Measurements from ENCODE around the gene LRRC25. TPM values are rescaled to one million over a fixed set of nuclear protein-coding genes. Genes with fewer than 3 reads are reported as not detected.

The LRRC25 gene
- total RNA-seq, 1 donor from 2014 or later, result not detected

DNA sequence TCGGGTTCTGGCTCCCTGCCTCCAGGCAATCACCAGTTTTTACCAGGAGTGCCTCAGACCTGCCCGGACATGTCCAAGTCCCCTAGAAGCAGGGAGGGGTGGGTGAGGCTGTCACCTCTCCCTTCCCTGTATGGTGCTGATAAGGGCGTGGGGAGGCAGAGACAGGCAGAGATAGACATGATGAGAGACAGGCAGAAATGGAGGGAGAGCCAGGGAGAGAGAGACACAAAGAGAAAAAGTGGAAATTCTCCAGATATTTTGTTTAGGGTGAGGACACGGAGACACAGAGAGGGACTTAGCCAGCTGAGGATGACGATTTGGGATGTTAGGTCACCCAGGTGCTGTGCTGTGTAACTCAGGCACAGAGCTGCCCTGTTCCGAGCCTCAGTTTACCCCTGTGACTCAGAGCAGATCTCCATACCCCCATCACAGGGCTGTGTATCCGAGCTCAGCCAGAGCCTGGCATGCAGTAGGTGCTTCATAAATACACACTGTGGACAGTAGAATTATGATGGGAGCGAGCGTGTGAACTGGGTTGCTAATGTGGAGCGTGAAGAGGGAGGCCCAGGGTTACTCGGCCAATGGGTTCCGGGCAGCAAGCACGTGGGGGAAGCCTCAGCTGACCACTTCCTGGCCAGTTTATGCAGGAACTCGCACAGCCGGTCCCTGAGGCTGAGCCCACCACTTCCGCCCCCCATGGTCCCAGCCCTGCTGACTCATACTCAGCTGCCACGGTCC, 23.4 kb downstream of the LRRC25 start:
- peak overlapping the region; percentile 98 for H3K27ac Mint-ChIP-seq (ENCODE audit: unreplicated experiment)
- no peaks in the 10 kb centered on the region for H3K27me3 Mint-ChIP-seq (ENCODE audit: unreplicated experiment)
- peak; percentile 95 for DNase-seq (ENCODE audit: extremely low spot score, unreplicated experiment)
- H3K4me1 Mint-ChIP-seq (ENCODE audit: unreplicated experiment), result peaks cover 46% of the 10 kb centered on the region
- no peaks in the 10 kb centered on the region for H3K36me3 Mint-ChIP-seq (ENCODE audit: unreplicated experiment)
- no peak overlapping the region for H3K4me3 Mint-ChIP-seq (ENCODE audit: unreplicated experiment)
- TF ChIP-seq CTCF (IDR thresholded peaks at IDR 0.05), result no peak
- H3K9me3 Mint-ChIP-seq (ENCODE audit: unreplicated experiment), result no peaks in the 10 kb centered on the region

GRCh38 chr19:18373407-18373891, 24.0 kb downstream of the LRRC25 start:
- no peaks in the 10 kb centered on the region for H3K36me3 Mint-ChIP-seq (ENCODE audit: unreplicated experiment)
- peaks cover 41% of the 10 kb centered on the region for H3K4me1 Mint-ChIP-seq (ENCODE audit: unreplicated experiment)
- H3K9me3 Mint-ChIP-seq (ENCODE audit: unreplicated experiment), result no peaks in the 10 kb centered on the region
- no peaks in the 10 kb centered on the region for H3K27me3 Mint-ChIP-seq (ENCODE audit: unreplicated experiment)
- no peak for DNase-seq (ENCODE audit: extremely low spot score, unreplicated experiment)
- no peak overlapping the region for H3K4me3 Mint-ChIP-seq (ENCODE audit: unreplicated experiment)
- TF ChIP-seq CTCF (IDR thresholded peaks at IDR 0.05), result no peak
- peak overlapping the region; percentile 98 for H3K27ac Mint-ChIP-seq (ENCODE audit: unreplicated experiment)

DNA sequence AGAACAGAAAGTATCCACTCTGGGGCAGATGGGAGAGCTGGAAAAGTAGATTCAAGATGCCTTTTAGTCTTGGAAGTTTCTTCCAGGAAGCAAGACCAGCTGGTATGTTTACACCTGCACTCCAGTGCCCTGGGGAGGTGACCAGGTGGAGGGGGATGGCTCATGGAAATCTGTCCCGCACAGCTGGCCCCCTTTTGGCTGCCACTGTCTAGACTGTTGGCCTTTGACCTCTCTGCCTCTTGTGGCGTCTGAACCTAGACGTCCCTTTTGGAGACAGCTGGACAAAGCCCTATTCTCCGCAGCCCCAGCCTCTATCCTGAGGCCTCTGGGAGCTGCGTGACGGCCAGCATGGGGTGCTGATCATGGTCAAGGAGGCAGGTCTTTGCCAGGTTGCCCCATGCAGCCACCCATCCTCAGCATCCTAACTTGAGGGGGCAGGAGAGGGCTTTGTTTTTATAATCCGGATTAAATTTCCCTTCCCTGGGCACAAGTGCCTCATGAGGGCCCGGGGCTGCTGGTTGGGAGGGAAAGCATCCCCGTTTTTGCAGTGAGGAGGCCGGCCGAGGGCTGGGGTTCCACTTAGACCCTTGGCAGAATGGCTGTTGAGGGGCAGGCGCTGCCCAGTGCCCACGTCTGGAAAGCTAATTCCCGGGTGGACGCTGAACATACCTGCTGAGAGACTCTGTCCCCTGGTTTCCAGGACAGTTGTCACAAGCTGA, 28.8 kb downstream of the LRRC25 start:
- peaks cover 3% of the 10 kb centered on the region for H3K36me3 Mint-ChIP-seq (ENCODE audit: unreplicated experiment)
- H3K9me3 Mint-ChIP-seq (ENCODE audit: unreplicated experiment), result no peaks in the 10 kb centered on the region
- H3K27me3 Mint-ChIP-seq (ENCODE audit: unreplicated experiment), result no peaks in the 10 kb centered on the region
- no peak for TF ChIP-seq CTCF (IDR thresholded peaks at IDR 0.05)
- peak overlapping the region; percentile 50 for H3K27ac Mint-ChIP-seq (ENCODE audit: unreplicated experiment)
- DNase-seq (ENCODE audit: extremely low spot score, unreplicated experiment), result no peak
- H3K4me1 Mint-ChIP-seq (ENCODE audit: unreplicated experiment), result peaks cover 35% of the 10 kb centered on the region
- H3K4me3 Mint-ChIP-seq (ENCODE audit: unreplicated experiment), result no peak overlapping the region

GRCh38 chr19:18366021-18366435, 31.4 kb downstream of the LRRC25 start:
- Mint-ChIP-seq H3K27ac (ENCODE audit: unreplicated experiment) (peak overlapping the region; percentile 95), H3K27me3 (ENCODE audit: unreplicated experiment) (no peaks in the 10 kb centered on the region), H3K4me3 (ENCODE audit: unreplicated experiment) (no peak overlapping the region), H3K4me1 (ENCODE audit: unreplicated experiment) (peaks cover 33% of the 10 kb centered on the region), H3K9me3 (ENCODE audit: unreplicated experiment) (no peaks in the 10 kb centered on the region), H3K36me3 (ENCODE audit: unreplicated experiment) (peaks cover 13% of the 10 kb centered on the region)
- DNase-seq (ENCODE audit: extremely low spot score, unreplicated experiment), result no peak
- no peak for TF ChIP-seq CTCF (IDR thresholded peaks at IDR 0.05)
